Choroid plexus epithelial cell (primary cell): ENCODE results near the gene SLC2A1.

Source experiments
- DNase-seq: peaks from one replicate; pipeline ENCODE4 v3.0.0-alpha.2; 2010; ENCODE audit warnings: low read depth
- H3K4me3 ChIP-seq: 2 replicates; pipeline ENCODE4 v1.5.1; 2011; ENCODE audit warnings: low read depth, mild to moderate bottlenecking, control low read depth, low read length, moderate library complexity
- TF ChIP-seq, protein P1 (sequence below): conservative IDR thresholded peaks from 2 replicates; pipeline ENCODE4 v1.5.1; 2011; ENCODE audit warnings: low read depth, mild to moderate bottlenecking, control low read depth, inconsistent platforms, low read length, moderate library complexity

The SLC2A1 gene

GRCh38 chr1:42990757-42991346 lies 32.2 kb upstream of the SLC2A1 start:
- DNase-seq, result no peak
- no peak overlapping the region for H3K4me3 ChIP-seq
- TF ChIP-seq, protein P1, sequence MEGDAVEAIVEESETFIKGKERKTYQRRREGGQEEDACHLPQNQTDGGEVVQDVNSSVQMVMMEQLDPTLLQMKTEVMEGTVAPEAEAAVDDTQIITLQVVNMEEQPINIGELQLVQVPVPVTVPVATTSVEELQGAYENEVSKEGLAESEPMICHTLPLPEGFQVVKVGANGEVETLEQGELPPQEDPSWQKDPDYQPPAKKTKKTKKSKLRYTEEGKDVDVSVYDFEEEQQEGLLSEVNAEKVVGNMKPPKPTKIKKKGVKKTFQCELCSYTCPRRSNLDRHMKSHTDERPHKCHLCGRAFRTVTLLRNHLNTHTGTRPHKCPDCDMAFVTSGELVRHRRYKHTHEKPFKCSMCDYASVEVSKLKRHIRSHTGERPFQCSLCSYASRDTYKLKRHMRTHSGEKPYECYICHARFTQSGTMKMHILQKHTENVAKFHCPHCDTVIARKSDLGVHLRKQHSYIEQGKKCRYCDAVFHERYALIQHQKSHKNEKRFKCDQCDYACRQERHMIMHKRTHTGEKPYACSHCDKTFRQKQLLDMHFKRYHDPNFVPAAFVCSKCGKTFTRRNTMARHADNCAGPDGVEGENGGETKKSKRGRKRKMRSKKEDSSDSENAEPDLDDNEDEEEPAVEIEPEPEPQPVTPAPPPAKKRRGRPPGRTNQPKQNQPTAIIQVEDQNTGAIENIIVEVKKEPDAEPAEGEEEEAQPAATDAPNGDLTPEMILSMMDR, result no peak

DNA sequence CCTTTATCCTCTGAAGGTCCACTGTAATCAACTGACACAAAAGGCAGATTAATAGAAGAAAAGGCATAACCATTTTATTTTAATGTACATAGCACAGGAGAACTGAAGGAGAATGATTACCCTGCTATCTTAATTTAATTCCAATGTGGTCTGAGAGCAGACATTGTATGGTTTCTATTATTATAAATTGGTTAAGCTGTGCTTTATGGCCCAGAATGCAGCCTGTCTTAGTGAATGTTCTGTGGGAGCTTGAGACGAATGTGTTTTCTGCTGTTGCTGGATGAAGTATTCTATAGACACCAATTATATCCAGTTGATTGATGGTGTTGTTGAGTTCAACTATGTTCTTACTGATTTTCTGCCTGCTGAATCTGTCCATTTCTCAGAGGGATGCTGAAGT lies 25.0 kb upstream of the SLC2A1 start:
- TF ChIP-seq, protein P1, result no peak
- H3K4me3 ChIP-seq, result no peak overlapping the region
- no peak for DNase-seq

DNA sequence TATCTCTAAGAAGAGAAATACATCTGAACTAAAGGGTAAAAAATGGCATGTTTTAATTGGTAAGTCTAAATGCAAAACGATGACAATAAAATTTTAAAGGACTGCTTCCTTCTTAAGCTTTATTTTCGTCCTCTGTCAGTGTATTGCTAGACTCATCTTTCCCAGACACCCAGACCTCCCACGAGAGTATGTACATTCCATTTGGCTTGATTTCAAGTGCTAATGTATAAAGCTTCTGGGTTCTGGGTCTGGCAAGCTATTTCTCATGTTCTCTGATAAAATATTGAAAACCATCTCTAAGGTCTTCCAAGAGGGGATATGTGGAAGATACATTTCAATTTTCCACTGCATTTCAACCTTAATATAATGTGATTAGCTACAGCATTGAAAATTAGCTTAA lies 24.6 kb upstream of the SLC2A1 start:
- TF ChIP-seq, protein P1, result no peak
- no peak overlapping the region for H3K4me3 ChIP-seq
- no peak for DNase-seq

- no peak for DNase-seq
- H3K4me3 ChIP-seq, result no peak overlapping the region
- TF ChIP-seq, protein P1, result no peak
These were observed 24.0 kb upstream of the SLC2A1 start for GRCh38 chr1:42982641-42983040.

GRCh38 chr1:42981871-42982270 lies 23.2 kb upstream of the SLC2A1 start:
- DNase-seq, result no peak
- no peak overlapping the region for H3K4me3 ChIP-seq
- TF ChIP-seq, protein P1, result no peak

- H3K4me3 ChIP-seq, result no peak overlapping the region
- no peak for DNase-seq
- TF ChIP-seq, protein P1, result no peak
These were observed 22.7 kb upstream of the SLC2A1 start for GRCh38 chr1:42981255-42981805.
